Lower leg skin (tissue), 4 donors: Measurements from ENCODE around the gene MKLN1. TPM values are rescaled to one million over a fixed set of nuclear protein-coding genes. Genes with fewer than 3 reads are reported as not detected.

Source experiments
- DNase-seq, 2 donors: peaks; one replicate each; pipeline ENCODE4 v3.0.0-alpha.2; 2019; ENCODE audit warnings: low spot score in 2 of 2
- H3K4me3 ChIP-seq: fragments of 200-600 bp; sonication (generic); 2 replicates; pipeline ENCODE4 v1.5.1; 2017; ENCODE audit warnings: mild to moderate bottlenecking, low read depth; ENCODE audit not compliant: poor library complexity, severe bottlenecking
- POLR2A ChIP-seq, 2 donors: fragments of 450-650 bp; IDR thresholded peaks; one replicate each; pipeline ENCODE4 v1.6.1; 2016 to 2017; ENCODE audit warnings: antibody characterized with exemption in 2 of 2, mild to moderate bottlenecking in 1 of 2, moderate library complexity in 1 of 2
- WGBS, 2 donors: methylation state at CpG; one replicate each; pipeline ENCODE4 v1.1.5; 2018; 5-methylcytosine and 5-hydroxymethylcytosine counted together
- intact Hi-C: fragments of 100-400 bp; cut with DNase I; formaldehyde crosslinking; loops from one replicate; pipeline ENCODE4 v1.15.0; 2023; ENCODE audit warnings: low total_unique reads
- total RNA-seq, 4 donors: library from RNA; depleted of rRNA; stranded (reverse); fragments of >200 nt; gene quantifications; one replicate each; pipeline ENCODE4 v1.1.0, GENCODE V29; 2016
- TF ChIP-seq, protein P1 (sequence below), 3 donors: fragments of 450-650 bp; IDR thresholded peaks; one replicate each; pipeline ENCODE4 v1.5.1; 2016; ENCODE audit warnings: antibody characterized with exemption in 3 of 3, mild to moderate bottlenecking in 3 of 3, moderate library complexity in 2 of 3

Gene MKLN1
- total RNA-seq, 4 donors from 2014 or later, result 25.7 to 37.8 (median 31.3) TPM

DNA sequence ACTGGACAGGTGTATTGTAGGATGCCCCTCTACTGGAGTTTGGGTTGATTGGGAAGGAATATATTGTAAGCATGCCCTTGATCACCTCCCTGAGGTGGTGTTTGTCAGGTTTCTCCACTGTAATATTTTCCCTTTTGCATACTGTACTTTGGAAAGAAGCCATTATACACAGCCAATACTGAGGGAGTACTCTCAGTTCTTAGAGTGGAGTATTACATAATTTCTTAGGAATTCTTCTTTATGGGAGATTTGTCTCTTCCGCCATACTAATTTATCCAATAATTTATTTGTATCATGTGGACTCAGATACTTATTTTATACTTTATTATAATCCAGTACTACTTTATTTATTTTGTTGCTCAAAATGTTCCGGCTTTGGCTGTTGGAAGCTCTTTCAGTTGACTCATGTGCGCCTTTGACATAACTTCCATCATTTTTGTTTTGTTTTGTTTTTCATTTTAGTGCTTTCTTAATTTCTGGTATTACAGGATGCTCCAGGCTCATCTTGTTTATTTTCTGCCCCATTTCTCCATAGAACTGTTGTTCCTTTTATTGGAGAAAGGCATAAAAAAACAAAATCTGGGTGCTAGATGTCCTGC, 29.7 kb downstream of the MKLN1 start:
- H3K4me3 ChIP-seq, result no peak overlapping the region

DNA sequence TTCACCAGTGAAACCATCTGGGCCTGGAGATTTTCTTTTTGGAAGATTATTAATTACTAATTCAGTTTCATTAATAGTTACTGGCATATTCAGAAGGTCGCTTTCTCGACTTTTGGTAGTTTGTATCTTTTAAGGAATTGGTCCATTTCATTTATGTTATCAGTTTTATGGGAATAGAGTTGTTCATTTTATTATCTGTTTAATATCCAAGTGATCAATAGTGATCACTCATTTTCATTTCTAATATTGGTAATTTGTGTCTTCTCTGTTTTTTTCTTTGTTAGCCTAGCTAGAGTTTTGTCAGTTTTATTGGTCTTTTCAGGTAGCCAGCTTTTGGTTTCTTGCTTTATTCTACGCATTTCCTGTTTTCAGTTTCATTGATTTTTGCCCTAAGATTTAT, 31.0 kb downstream of the MKLN1 start:
- TF ChIP-seq, protein P1, sequence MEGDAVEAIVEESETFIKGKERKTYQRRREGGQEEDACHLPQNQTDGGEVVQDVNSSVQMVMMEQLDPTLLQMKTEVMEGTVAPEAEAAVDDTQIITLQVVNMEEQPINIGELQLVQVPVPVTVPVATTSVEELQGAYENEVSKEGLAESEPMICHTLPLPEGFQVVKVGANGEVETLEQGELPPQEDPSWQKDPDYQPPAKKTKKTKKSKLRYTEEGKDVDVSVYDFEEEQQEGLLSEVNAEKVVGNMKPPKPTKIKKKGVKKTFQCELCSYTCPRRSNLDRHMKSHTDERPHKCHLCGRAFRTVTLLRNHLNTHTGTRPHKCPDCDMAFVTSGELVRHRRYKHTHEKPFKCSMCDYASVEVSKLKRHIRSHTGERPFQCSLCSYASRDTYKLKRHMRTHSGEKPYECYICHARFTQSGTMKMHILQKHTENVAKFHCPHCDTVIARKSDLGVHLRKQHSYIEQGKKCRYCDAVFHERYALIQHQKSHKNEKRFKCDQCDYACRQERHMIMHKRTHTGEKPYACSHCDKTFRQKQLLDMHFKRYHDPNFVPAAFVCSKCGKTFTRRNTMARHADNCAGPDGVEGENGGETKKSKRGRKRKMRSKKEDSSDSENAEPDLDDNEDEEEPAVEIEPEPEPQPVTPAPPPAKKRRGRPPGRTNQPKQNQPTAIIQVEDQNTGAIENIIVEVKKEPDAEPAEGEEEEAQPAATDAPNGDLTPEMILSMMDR (IDR thresholded peaks at IDR 0.05), result no peak
- no peak for TF ChIP-seq POLR2A (IDR thresholded peaks at IDR 0.05)
- intact Hi-C loops, result no loop called here
- WGBS, 2 donors, result 96 to 98% methylated on average over 3 of the region's 3 CpGs
- no peak overlapping the region for H3K4me3 ChIP-seq
- no peak for DNase-seq

More for the DNA sequence above, 29.7 kb downstream of the MKLN1 start:
- TF ChIP-seq, protein P1 (IDR thresholded peaks at IDR 0.05), result no peak
- no peak for TF ChIP-seq POLR2A (IDR thresholded peaks at IDR 0.05)
- WGBS, 2 donors, result 82 to 91% methylated on average over 3 of the region's 3 CpGs
- no peak for DNase-seq
- intact Hi-C loops, result no loop called here

DNA sequence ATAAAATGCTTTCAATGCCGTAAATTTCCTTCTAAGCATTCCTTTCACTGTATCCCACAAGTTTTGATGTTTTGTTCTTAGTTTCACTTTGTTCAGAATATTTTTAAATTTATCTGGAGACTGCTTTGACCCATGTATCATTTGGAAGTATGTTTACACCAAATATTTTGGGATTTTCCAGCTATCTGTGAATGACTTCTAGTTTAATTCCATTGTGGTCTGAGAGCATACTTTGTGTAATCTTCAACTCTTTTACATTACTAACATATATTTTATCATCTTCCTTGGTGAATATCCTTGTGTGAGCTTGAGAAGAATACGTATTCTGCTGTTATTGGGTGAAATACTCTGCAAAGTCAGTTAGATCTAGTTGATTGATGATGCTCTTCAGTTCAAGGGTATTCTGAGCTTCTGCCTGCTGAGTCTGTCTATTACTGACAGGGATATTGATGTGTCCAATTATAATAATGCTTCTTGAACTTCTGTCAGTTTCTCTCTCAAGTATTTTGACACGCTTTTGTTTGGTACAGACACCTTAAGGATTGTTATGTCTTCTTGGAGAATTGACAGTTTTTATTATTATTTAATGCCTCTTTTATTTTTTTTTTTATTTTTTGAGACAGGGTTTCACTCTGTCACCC, 31.6 kb downstream of the MKLN1 start:
- H3K4me3 ChIP-seq, result no peak overlapping the region
- no peak for TF ChIP-seq POLR2A (IDR thresholded peaks at IDR 0.05)
- TF ChIP-seq, protein P1 (IDR thresholded peaks at IDR 0.05), result no peak
- no peak for DNase-seq
- intact Hi-C loops, result no loop called here
- 92 to 95% methylated on average over 3 of the region's 3 CpGs for WGBS, 2 donors

DNA sequence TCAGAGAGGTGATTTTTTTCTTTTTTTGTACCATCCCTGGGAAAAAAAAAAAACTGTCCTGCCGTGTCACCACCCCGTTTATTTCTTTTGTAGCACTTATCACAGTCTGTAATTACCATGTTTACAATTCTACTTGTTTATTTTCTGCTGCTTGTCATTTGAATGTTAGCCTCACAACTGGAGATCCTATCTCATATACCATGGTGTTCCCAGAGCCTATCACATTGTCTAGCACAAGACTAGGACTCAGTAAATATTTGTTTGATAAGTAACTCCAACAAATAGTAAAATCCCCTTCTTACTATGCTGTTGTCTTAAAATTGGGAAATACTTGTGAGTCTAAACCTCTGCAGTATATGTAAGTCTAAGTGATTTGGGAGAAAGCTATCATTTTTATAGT, 36.0 kb downstream of the MKLN1 start:
- no peak overlapping the region for H3K4me3 ChIP-seq
- intact Hi-C loops, result no loop called here
- 56 to 60% methylated on average over 2 of the region's 2 CpGs for WGBS, 2 donors
- TF ChIP-seq, protein P1 (IDR thresholded peaks at IDR 0.05), result no peak
- no peak for TF ChIP-seq POLR2A (IDR thresholded peaks at IDR 0.05)
- no peak for DNase-seq

DNA sequence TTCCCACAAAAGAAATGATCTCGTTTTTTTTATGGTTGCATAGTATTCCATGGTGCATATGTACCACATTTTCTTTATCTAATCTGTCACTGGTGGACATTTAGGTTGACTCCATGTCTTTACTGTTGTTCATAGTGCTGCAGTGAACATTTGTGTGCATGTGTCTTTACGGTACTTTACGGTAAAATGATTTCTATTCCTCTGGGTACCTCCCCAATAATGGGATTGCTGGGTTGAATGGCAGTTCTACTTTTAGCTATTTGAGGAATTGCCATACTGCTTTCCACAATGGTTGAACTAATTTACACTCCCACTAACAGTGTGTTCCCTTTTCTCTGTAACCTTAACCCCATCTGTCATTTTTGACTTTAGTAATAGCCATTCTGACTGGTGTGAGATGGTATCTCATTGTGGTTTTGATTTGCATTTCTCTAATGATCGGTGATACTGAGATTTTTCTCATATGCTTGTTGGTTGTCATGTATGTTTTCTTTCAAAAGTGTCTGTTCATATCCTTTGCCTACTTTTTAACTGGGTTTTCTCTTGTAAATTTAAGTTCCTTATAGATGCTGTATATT, 37.2 kb downstream of the MKLN1 start:
- H3K4me3 ChIP-seq, result no peak overlapping the region
- no peak for TF ChIP-seq POLR2A (IDR thresholded peaks at IDR 0.05)
- TF ChIP-seq, protein P1 (IDR thresholded peaks at IDR 0.05), result no peak
- intact Hi-C loops, result no loop called here
- 88 to 90% methylated on average over 4 of the region's 4 CpGs for WGBS, 2 donors
- no peak for DNase-seq
